NCI-H187 (cell line): ENCODE measurements around the gene JPH2.

Source experiments
- DNase-seq, 2 experiments: peaks; one replicate each; lab custom pipeline; 2025; lab: John Stamatoyannopoulos, UW

JPH2 gene

GRCh38 chr20:44075191-44075949, 111.6 kb downstream of the JPH2 start:
- DNase-seq = no peak

GRCh38 chr20:44074252-44075151, 112.5 kb downstream of the JPH2 start:
- no peak for DNase-seq

GRCh38 chr20:44073675-44074071, 113.3 kb downstream of the JPH2 start:
- DNase-seq = no peak

GRCh38 chr20:44073011-44073674, 113.8 kb downstream of the JPH2 start:
- DNase-seq = no peak

- DNase-seq = no peak
Observed at GRCh38 chr20:44072384-44072783, 114.6 kb downstream of the JPH2 start.

- DNase-seq = no peak
Observed at GRCh38 chr20:44071526-44072111, 115.4 kb downstream of the JPH2 start.

GRCh38 chr20:44071057-44071456, 115.9 kb downstream of the JPH2 start:
- no peak for DNase-seq

- no peak for DNase-seq
Observed at GRCh38 chr20:44070139-44070900, 116.7 kb downstream of the JPH2 start.

GRCh38 chr20:44069203-44070011, 117.6 kb downstream of the JPH2 start:
- DNase-seq = no peak

GRCh38 chr20:44068316-44069201, 118.4 kb downstream of the JPH2 start:
- no peak for DNase-seq

- DNase-seq = no peak
Observed at GRCh38 chr20:44067650-44068081, 119.3 kb downstream of the JPH2 start.

GRCh38 chr20:44066645-44067606, 120.1 kb downstream of the JPH2 start:
- DNase-seq = no peak

- DNase-seq = no peak
Observed at GRCh38 chr20:44065401-44066340, 121.3 kb downstream of the JPH2 start.

GRCh38 chr20:44064501-44065400, 122.2 kb downstream of the JPH2 start:
- no peak for DNase-seq
